Non-pigmented ciliary epithelial cell (primary cell): Measurements from ENCODE around the gene VPS26C.

Source experiments
- DNase-seq: peaks from one replicate; pipeline ENCODE4 v3.0.0-alpha.2; 2010; ENCODE audit warnings: low read depth

VPS26C gene

DNA sequence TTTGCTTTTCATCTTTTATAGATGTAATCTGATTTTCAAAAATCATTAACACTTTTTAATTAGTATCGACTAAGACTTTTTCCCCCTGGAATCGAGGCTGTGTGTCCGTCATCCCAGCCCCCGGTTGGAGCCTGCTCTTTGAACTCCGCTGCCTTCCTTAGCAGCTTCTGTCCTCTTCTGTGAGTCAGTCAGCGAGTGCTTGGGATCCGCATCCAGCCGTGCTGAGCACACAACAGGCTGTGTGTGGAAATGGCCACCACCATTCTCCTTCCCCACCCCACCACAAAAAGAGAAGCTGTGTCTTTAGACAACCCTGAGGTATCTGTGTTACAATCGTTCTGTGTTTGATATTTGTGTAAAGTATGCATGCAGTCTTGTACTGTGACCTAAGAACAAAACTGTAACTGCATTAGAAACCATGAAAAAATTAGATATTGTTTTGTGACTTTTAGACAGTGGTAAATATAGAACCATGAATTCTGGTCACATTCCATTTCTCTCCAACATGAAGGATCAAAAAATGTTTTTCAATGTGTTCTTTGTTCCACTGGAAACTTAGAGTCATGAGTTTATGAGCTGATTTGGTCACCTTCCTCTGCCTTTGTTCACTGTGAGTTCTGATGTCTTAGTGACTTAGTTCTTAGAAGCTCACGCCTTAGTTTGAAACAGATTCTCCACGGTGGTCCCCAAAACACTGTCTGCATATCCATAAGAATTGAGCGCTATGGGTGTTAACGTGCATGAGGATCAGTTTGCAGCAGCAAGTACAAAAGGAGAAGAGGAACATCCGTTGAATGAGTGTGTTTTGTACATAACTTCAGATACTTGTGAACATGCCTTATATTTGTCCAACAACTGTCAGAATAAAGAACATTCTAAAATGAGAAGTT lies 64.7 kb downstream of the VPS26C start:
- no peak for DNase-seq

DNA sequence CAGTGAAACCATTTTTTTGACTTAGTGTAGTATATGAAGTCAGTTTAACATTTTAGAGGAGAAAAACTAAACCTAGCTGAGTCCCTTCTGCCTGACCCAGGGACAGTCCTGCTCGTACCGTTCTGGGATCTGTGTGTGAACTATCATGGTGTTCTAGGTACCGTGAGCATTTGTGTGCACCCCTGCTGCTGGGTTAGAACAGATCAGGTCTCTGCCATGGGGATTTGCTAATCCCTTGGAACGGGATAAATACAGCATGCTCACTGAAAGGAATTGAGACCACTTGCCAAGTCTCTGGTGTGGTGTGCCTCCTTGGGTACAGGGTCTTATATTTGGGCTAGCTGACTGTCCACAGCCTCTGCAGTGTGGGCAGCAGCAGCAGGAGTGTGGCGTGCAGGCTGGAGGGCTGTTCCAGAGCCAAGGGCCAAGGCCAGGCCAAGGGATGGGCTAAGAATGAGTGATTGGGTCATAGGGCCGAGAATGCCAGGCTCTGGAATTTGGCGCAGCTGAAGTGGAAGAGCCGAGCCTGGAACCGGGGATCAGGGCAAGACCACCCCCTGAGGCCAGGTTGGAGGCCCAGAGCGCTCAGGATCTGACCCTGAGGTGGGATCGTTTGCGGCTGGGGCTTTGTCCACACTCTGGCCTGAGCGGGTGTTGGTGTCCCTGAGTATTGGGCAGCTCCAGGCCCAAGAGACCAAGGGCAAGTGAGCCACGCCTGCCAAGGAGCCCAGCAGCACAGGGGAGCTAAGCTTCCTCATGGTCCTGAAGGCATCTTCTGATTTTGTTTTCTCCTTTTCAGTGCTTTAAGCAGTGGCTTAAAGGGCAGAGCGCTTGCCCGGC lies 66.3 kb downstream of the VPS26C start:
- DNase-seq: no peak

DNA sequence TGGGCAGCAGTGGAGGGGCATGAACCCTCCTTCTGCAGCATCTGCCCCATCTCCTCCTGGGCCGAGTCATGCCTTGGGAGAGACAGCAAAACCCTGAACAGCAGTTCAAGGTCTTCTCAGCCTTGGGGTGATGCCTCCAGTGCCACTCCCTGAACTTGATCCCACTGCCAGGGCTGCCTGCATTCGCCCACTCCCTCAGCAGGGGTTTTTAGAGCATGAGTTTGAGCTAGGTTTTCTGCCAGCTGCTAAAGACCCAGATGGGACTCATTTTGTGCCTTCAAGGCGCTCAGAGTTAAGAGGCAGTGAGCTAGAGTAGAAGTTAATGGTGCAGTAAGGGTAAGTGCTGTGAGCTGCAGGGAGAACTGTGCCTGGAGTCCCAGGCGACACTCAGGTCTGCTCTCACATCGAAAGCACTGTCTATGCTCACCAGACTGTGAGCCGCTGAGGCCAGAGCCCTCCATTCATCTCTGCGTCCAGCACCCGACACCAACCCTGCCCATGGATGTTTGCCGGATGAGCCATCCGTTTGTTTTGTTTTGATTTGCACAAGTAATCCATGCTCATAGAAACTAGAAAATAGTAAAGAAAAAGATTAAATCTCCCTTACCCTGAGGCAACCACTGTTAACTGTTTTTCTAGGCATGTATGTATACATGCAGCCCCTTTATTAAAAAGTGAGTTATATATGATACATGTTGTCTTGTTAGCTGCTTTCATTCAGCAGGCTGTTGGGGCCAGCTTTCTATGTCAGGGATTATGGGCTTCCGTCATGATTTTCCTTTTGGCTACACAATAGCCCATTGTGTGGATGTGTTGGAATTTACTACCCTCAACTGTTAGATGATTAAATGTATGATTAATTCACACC lies 67.8 kb downstream of the VPS26C start:
- DNase-seq: peak; percentile 60

DNA sequence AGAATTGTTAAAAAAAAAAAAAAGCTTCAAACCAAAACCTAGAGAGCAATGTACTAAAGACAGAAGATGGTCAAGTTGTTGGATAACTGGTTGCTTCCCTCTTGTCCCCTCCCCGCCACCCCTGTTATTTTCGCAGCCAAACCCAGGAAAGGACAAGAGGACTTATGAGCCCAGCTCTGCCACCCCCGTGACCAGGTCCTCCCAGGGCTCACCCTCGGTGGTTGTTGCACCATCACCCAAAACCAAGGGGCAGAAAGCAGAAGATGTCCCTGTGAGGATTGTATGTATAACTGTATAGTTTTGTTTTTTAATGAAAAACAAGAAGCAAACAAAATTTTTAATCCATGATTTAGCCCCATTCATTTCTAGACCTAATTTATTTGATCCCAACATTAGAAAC lies 69.4 kb downstream of the VPS26C start:
- DNase-seq: no peak

DNA sequence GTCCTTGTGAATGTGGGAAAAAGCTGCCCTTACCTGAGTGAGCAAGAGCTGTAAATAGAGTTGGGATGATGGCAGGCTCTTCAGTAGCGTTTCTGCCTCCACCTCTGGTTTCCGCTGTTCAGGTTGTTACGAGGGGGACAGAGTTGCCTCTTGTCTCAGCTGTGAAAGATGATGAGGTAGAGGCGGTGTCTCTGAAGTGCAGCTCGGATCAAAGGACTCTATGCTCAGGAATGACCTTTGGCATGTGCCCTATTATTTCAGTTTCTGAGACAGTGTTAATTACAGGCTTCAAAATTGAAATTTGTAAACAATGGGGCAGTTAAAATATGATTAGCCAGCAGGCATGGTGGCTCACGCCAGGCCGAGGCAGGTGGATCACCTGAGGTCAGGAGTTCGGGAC lies 70.3 kb downstream of the VPS26C start:
- no peak for DNase-seq

DNA sequence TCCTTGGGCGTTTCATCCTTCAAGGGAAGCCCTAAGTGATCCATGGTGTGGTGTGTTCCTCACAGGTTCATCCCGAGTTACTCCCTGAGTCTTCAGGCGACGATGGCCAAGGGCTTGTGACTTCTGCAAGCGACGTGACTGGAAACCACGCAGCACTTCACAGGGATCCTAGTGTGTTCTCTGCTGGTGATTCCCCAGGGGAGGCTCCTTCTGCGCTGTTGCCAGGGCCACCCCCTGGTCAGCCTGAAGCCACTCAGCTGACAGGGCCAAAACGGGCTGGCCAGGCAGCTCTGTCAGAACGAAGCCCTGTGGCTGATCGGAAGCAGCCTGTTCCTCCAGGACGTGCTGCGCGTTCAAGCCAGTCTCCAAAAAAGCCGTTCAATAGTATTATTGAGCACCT lies 71.5 kb downstream of the VPS26C start:
- DNase-seq: no peak

DNA sequence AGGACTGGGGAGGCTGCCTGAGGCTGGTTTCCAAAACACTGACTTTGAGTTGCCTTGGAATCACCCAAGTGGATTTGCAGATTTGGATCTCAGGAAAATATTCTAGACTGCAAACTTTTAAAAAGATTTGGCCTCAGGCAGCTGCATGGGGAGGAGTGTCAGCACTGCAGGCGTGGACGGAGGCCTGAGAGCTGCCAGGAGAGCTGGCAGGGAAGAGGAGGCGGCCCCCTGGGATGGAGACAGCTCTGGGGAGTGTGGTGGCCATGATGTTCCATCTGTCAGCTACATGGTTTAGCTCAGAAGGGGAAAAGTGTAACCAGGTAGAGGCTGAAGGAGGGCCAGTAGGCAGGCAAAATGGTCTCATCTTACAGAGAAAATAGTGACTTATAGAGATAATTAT lies 72.1 kb downstream of the VPS26C start:
- DNase-seq: no peak

DNA sequence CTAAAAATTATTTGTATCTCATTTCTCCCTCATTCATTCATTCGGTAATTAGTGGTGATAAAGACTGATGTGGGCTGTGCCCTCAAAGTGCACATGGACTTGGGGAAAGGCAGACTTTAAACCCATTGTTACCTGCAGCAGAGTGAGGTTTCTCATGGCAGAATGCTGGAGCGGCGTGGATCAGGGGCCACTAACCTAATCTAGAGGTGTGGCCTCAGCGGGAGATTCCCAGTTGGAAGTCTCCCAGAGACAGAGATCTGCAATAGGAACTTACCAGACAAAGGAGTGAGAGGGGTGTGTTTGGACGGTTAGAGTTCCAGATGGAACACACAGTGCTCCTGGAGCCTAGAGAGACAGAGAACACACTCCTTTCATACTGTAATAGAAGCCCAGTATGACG lies 73.5 kb downstream of the VPS26C start:
- DNase-seq: no peak

DNA sequence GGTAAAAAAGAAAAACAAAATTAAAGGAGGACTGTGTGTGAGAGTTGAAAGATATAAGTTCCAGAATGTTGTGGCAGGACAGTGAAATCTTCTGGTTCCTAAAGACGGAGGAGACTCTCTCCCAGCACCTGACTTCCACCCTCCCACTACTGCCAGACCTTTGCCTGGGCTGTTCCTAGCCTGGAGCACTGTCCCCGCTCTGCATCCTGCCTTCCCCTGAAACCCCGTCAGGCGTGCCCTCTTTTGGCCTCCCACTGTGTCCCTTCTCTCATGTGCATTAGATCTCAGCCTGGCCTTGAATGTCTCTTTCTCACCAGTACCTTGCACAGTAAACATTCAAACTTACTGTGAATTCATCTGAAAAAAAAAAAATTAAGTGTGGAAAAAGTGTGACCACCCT lies 74.1 kb downstream of the VPS26C start:
- no peak for DNase-seq

DNA sequence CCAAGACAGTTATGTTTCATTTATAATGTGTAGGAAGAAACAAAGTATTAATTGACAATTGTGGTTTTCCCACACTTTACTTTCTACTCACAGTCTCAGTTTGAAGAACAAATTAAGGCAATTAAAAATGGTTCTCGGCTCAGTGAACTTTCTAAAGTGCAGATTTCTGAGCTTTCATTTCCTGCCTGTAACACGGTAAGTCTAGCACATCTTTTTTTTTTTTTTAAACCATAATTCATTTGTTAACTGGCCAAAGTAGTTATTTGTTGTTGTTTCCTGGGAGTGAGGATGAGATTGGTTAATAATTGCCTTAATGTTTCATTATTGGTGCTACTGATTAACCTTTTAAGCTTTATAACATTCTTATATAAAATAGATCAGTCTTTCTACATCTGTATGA lies 75.1 kb downstream of the VPS26C start:
- DNase-seq: no peak

DNA sequence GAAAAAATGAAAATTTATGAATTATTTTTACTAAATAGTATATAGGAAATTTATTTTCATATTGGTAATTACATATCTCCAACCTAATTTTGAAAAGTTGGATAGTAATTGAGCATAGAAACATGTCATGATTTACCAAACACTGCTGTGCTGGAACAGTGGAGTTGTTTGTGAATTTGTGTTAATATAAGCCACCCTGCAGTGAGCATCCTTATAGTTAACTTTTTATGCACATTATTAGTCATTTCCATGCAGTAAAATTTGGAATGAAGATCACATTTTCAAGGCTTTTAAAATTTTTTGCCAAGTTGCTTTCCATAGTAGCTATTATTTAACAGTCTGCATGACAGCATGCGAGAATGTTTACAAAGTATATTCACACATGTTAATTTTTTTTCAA lies 78.3 kb downstream of the VPS26C start:
- no peak for DNase-seq

DNA sequence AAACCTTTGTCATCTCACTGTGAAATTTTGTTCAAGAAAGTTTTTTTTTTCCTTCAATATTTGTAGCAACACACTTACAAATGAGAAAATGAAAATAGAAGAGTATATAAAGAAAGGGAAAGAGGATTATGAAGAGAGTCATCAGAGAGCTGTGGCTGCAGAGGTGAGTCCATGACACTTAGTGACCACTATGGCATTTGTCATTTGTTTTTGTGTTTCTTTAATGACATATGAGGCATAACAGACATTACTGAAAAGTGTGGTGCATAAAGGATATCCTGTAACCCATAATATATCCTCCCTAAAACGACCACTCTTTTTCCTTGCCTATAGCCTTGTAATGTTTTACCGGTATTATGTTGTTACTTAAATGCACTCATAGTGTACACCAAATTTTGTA lies 80.2 kb downstream of the VPS26C start:
- no peak for DNase-seq

DNA sequence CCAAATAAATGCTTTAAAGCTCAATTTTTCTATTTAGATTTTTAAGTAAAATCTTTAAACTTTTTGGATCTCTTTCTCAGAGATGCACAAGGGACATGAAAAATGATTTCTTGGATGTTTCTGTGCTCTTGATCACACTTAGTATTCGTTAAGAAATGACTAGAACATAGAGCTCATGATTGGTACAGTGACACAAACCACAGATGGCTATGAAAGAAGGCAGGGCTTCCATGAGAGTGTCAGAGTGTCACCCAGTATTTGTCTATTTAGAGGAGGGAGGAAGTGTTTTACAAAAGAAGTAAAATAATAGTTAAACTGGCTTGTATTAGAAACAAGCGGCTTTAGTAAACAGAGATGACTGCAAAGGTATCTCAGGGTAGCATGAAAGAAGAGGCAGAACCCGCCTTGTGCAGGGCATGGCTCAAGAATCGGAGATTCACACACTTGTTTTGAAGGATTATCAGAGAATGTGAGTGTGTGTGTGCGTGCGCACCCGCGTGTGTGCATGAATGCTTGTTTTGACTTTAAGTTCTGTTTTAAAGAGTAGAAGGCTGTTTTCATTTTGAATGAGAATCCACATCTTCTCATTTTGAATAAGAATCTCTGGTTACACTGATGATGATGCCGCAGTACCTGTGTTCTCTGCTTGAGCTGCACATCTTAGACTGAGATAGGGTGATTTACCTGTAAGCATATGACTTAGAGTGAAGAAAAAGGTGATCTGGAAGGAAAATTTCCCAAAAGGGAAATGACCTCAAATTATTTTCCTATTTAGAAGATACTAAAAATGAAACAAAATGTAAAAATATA lies 82.1 kb downstream of the VPS26C start:
- DNase-seq: no peak

DNA sequence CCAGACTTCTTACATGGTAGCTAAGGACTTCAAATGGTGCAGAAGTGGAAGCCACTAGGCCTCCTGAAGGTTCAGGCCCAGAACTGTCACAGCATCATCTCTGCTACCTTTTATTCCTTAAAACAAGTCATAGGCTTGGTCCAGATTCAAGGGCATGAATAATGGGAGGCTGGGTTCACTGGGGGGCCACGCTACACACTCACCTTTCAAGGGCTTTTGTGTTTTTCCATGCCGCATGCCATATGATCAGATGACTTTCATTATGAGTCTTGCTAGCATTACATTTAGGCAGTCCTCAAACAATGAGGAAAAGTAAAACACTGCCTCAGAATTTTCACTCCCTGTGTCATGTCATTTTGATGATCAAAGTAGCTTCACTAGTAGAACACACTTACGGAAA lies 83.4 kb downstream of the VPS26C start:
- no peak for DNase-seq

DNA sequence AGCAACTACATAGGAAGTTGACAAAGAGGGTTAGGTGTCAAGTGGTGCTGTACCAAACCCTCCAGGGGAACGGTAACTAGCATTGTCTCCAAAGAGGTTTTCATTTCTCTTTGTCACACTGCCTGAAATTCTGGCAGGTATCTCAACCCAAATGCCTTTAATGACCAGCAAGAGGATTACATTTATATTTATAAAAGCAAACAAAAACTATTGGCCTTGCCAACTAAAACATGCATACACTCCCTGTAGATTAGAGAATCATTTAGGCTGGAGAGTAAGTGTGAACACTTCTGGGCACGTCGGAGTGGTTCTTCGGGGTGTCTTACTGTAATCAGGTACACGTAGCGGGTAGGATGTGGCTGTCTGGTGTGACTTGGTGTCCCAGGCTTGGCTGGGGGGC lies 84.9 kb downstream of the VPS26C start:
- no peak for DNase-seq

DNA sequence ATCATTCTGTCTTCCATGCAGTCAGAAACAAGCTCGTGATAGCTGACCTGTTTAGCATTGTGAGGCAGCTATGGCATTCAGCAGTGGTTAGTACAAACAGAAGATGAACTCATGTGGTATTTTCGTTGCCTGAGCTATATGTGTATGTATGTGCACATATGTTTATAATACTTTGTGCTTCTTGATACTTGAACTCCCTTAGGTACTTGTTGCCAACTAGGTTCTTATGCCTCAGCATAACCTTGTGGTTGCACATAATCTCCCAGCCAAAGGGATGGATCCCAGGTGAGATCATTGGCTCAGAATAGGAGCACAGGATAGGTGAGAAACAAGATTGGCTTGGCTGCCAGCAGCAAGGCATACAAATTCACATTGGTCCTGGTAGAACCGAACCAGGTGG lies 86.1 kb downstream of the VPS26C start:
- DNase-seq: no peak

DNA sequence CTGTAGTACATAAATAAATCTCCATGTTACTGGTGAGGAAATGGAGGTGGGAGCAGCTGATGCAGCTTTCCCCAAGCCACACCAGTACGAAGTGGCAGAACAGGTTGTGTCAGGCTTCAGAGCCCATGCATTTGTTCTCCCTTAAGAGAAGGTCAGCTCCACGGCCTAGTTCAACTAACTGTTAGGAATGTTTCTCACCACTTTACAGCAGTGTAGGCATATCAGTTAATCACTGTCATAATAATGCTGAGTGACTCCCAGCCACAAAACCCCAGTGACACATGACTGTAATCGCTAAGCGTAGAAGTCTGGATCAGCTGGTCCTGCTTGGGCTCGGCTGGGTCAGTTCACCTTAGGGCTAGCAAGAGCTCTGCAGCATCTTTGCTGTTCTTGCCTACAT lies 90.4 kb downstream of the VPS26C start:
- DNase-seq: no peak
